ENCODE results near the gene ANKRD40.
A peak's percentile ranks its signal among the peaks of the same experiment; 100 is the strongest.

The ANKRD40 gene

GRCh38 chr17:50665838-50666237 lies 41.9 kb downstream of the ANKRD40 start:
- peaks cover 13% of the 10 kb centered on the region for H3K27me3 Mint-ChIP-seq (ENCODE audit: low read depth)
- H3K4me1 Mint-ChIP-seq = peaks cover 13% of the 10 kb centered on the region
- TF ChIP-seq, protein P1, sequence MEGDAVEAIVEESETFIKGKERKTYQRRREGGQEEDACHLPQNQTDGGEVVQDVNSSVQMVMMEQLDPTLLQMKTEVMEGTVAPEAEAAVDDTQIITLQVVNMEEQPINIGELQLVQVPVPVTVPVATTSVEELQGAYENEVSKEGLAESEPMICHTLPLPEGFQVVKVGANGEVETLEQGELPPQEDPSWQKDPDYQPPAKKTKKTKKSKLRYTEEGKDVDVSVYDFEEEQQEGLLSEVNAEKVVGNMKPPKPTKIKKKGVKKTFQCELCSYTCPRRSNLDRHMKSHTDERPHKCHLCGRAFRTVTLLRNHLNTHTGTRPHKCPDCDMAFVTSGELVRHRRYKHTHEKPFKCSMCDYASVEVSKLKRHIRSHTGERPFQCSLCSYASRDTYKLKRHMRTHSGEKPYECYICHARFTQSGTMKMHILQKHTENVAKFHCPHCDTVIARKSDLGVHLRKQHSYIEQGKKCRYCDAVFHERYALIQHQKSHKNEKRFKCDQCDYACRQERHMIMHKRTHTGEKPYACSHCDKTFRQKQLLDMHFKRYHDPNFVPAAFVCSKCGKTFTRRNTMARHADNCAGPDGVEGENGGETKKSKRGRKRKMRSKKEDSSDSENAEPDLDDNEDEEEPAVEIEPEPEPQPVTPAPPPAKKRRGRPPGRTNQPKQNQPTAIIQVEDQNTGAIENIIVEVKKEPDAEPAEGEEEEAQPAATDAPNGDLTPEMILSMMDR (IDR thresholded peaks at IDR 0.05; ENCODE audit: unreplicated experiment in 3 of 3) = no peak
- no peak overlapping the region for H3K4me3 Mint-ChIP-seq
- no peak overlapping the region for H3K27ac Mint-ChIP-seq
- H3K9me3 Mint-ChIP-seq = no peaks in the 10 kb centered on the region
- no peaks in the 10 kb centered on the region for H3K36me3 Mint-ChIP-seq (ENCODE audit: low read depth)

DNA sequence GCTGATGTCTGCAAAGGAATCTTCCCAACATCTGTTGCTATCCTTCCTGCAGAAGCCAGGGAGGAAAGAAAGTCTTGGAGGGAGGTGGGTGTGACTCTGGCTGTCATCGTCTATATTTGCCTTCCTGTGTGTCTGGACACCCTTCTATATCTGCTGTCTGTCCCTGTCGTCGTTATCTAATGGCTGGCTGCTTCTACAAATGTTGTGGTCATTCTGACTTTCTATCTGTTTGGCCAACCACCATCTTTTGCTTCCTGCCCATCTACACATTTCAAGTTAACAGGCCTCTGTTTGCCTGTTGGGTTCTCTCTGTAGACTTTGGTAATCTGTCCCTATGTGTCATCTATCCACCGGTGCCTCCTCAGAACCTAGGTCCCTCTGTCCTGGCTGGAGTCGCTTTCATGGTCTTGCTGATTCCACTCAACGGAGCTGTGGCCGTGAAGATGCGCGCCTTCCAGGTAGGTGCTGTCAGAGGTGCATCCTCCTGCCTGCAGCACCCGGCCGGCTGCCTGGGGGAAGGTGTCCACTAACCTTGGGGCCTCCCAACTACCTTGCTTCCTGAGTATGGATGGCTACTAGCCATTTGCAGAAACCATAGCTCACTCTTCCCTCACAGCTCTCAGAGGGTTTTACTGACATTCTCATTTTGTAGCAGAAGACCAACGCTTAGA lies 42.8 kb downstream of the ANKRD40 start:
- Mint-ChIP-seq H3K36me3 (ENCODE audit: low read depth) (no peaks in the 10 kb centered on the region), H3K27me3 (ENCODE audit: low read depth) (peaks cover 13% of the 10 kb centered on the region), H3K4me3 (no peak overlapping the region), H3K4me1 (peaks cover 20% of the 10 kb centered on the region), H3K27ac (no peak overlapping the region), H3K9me3 (no peaks in the 10 kb centered on the region)
- TF ChIP-seq, protein P1 (IDR thresholded peaks at IDR 0.05; ENCODE audit: unreplicated experiment in 3 of 3) = no peak

DNA sequence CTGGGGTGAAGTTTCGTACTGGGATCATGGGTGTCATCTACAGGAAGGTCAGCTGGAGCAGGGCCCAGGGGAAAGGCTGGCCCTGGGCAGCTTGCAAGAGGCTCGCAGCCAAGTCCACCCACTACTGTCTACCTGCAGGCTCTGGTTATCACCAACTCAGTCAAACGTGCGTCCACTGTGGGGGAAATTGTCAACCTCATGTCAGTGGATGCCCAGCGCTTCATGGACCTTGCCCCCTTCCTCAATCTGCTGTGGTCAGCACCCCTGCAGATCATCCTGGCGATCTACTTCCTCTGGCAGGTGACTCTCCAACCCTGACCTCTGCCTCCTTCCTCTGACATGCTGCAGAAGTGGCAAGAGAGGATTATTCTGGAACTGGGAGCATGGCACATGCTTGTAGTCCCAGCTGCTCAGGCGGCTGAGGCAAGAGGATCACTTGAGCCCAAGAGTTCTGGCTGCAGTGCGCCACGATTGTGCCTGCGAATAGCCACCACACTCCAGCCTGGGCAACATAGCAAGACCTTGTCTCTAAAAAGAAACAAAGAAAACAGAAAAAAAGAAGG lies 43.8 kb downstream of the ANKRD40 start:
- H3K4me1 Mint-ChIP-seq = peaks cover 20% of the 10 kb centered on the region

GRCh38 chr17:50662632-50663225 lies 45.0 kb downstream of the ANKRD40 start:
- Mint-ChIP-seq H3K36me3 (ENCODE audit: low read depth) (no peaks in the 10 kb centered on the region), H3K27ac (no peak overlapping the region), H3K4me3 (no peak overlapping the region), H3K9me3 (no peaks in the 10 kb centered on the region), H3K27me3 (ENCODE audit: low read depth) (peaks cover 16% of the 10 kb centered on the region), H3K4me1 (peaks cover 20% of the 10 kb centered on the region)
- TF ChIP-seq, protein P1 (IDR thresholded peaks at IDR 0.05; ENCODE audit: unreplicated experiment in 3 of 3) = no peak

More for the DNA sequence above, 43.8 kb downstream of the ANKRD40 start:
- Mint-ChIP-seq H3K27me3 (ENCODE audit: low read depth) (peaks cover 13% of the 10 kb centered on the region), H3K4me3 (no peak overlapping the region), H3K27ac (no peak overlapping the region), H3K9me3 (no peaks in the 10 kb centered on the region), H3K36me3 (ENCODE audit: low read depth) (no peaks in the 10 kb centered on the region)
- TF ChIP-seq, protein P1 (IDR thresholded peaks at IDR 0.05; ENCODE audit: unreplicated experiment in 3 of 3) = no peak

- TF ChIP-seq, protein P1 (IDR thresholded peaks at IDR 0.05; ENCODE audit: unreplicated experiment in 3 of 3) = no peak
- no peak overlapping the region for H3K4me3 Mint-ChIP-seq
- H3K4me1 Mint-ChIP-seq = peaks cover 20% of the 10 kb centered on the region
- H3K9me3 Mint-ChIP-seq = no peaks in the 10 kb centered on the region
- no peaks in the 10 kb centered on the region for H3K36me3 Mint-ChIP-seq (ENCODE audit: low read depth)
- peak overlapping the region in 2 of 3 experiments; percentile 18 to 38 for H3K27ac Mint-ChIP-seq
- peaks cover 16% of the 10 kb centered on the region for H3K27me3 Mint-ChIP-seq (ENCODE audit: low read depth)
Observed at GRCh38 chr17:50661795-50662391, 45.8 kb downstream of the ANKRD40 start.
